H1 (cell line): ENCODE results near the gene STXBP5L. TPM values are rescaled to one million over a fixed set of nuclear protein-coding genes. Genes with fewer than 3 reads are reported as not detected.
A peak's percentile ranks its signal among the peaks of the same experiment; 100 is the strongest.

Experiments
- CTCF ChIA-PET: fragments of 300-600 bp; sonication (Branson Sonifier 250); formaldehyde crosslinking; loops from one replicate; lab custom pipeline; 2021; ENCODE audit not compliant: partially characterized antibody; lab: Charles Lee
- POLR2A ChIA-PET: fragments of 300-600 bp; sonication (Branson Sonifier 250); formaldehyde crosslinking; loops from one replicate; lab custom pipeline; 2021; ENCODE audit warnings: inconsistent platforms; ENCODE audit not compliant: partially characterized antibody; lab: Charles Lee
- DNase-seq, 2 experiments: peaks; one replicate each; pipeline versions ENCODE4 v3.0.0 to v3.0.0-alpha.2; 2010 to 2022; ENCODE audit warnings: low spot score in 2 of 2, low read depth in 1 of 2, mixed read lengths in 1 of 2
- FAIRE-seq: peaks from 2 replicates; lab custom pipeline; 2011; peaks lifted over from hg19 to GRCh38; lab: Jason Lieb, UNC
- H2AFZ ChIP-seq: 2 replicates; pipeline ENCODE4 v1.8.1; 2012; ENCODE audit warnings: low read length, inconsistent platforms
- H2AK5ac ChIP-seq: 2 replicates; pipeline ENCODE4 v1.6.1; 2013; ENCODE audit warnings: low read depth, low read length
- H2BK120ac ChIP-seq: replicated peaks from 2 replicates; pipeline ENCODE3; 2013; ENCODE audit warnings: low read depth, low read length, inconsistent platforms
- H2BK12ac ChIP-seq: 2 replicates; pipeline ENCODE4 v1.6.1; 2013; ENCODE audit warnings: low read depth, low read length
- H2BK15ac ChIP-seq: 2 replicates; pipeline ENCODE4 v1.6.1; 2013; ENCODE audit warnings: low read length
- H2BK20ac ChIP-seq: 2 replicates; pipeline ENCODE4 v1.6.1; 2013; ENCODE audit warnings: low read length
- H2BK5ac ChIP-seq: 2 replicates; pipeline ENCODE4 v1.6.1; 2013; ENCODE audit warnings: low read depth, low read length
- H3K14ac ChIP-seq: 2 replicates; pipeline ENCODE4 v1.6.1; 2013; ENCODE audit warnings: inconsistent platforms; ENCODE audit not compliant: insufficient read length
- H3K18ac ChIP-seq: 2 replicates; pipeline ENCODE4 v1.6.1; 2013; ENCODE audit warnings: low read length; ENCODE audit errors: extremely low read depth
- H3K23ac ChIP-seq: 2 replicates; pipeline ENCODE4 v1.6.1; 2013; ENCODE audit warnings: inconsistent platforms; ENCODE audit not compliant: insufficient read length
- H3K23me2 ChIP-seq: 2 replicates; pipeline ENCODE4 v1.6.1; 2013; ENCODE audit warnings: low read depth, low read length
- H3K27ac ChIP-seq: 2 replicates; pipeline ENCODE4 v1.6.1; 2011; ENCODE audit warnings: low read depth, low read length, inconsistent platforms
- H3K27me3 ChIP-seq, 4 experiments: replicated peaks in 1 of 4; 1 replicate in 1 of 4; 2 replicates in 3 of 4; pipeline versions ENCODE4 v1.6.1 to v1.8.1; 2011 to 2013; ENCODE audit warnings: low read length in 3 of 4, mild to moderate bottlenecking in 3 of 4, inconsistent platforms in 2 of 4, mixed read lengths in 2 of 4, moderate library complexity in 1 of 4; ENCODE audit not compliant: control insufficient read depth in 3 of 4, insufficient read depth in 3 of 4; ENCODE audit errors: extremely low read depth in 1 of 4
- H3K36me3 ChIP-seq, 4 experiments: 2 replicates each; pipeline versions ENCODE4 v1.6.1 to v1.8.1; 2011 to 2013; ENCODE audit warnings: mild to moderate bottlenecking in 4 of 4, low read length in 3 of 4, moderate library complexity in 2 of 4, control low read depth in 1 of 4, inconsistent platforms in 1 of 4; ENCODE audit not compliant: insufficient read depth in 4 of 4, control insufficient read depth in 2 of 4
- H3K4ac ChIP-seq: replicated peaks from 2 replicates; pipeline ENCODE3; 2013; ENCODE audit warnings: low read length, low read depth, mixed read lengths, inconsistent platforms; ENCODE audit not compliant: insufficient read length
- H3K4me1 ChIP-seq, 4 experiments: replicated peaks in 1 of 4; 1 replicate in 1 of 4; 2 replicates in 3 of 4; pipeline versions ENCODE4 v1.6.1 to v1.8.1; 2011 to 2013; ENCODE audit warnings: low read length in 3 of 4, inconsistent platforms in 2 of 4, mixed read lengths in 1 of 4; ENCODE audit not compliant: insufficient read depth in 4 of 4, control insufficient read depth in 3 of 4
- H3K4me2 ChIP-seq, 2 experiments: 2 replicates each; pipeline versions ENCODE4 v1.6.1 to v1.8.1; 2011 to 2013; ENCODE audit warnings: low read depth in 2 of 2, low read length in 2 of 2, control low read depth in 1 of 2, inconsistent platforms in 1 of 2, mild to moderate bottlenecking in 1 of 2; ENCODE audit not compliant: insufficient read depth in 1 of 2
- H3K4me3 ChIP-seq, 4 experiments: fragments of 200-600, 300-600 bp in 1 of 4; sonication (generic), shearing (Covaris generic), sonication (Bioruptor Twin) in 1 of 4; 2 replicates each; pipeline versions ENCODE4 v1.5.1 to v1.8.1; 2011 to 2016; ENCODE audit warnings: low read length in 4 of 4, low read depth in 3 of 4, control low read depth in 2 of 4, inconsistent platforms in 2 of 4, mild to moderate bottlenecking in 2 of 4, mixed read lengths in 1 of 4, moderate library complexity in 1 of 4; ENCODE audit not compliant: insufficient read depth in 2 of 4; ENCODE audit errors: extremely low read depth in 1 of 4
- H3K56ac ChIP-seq: replicated peaks from 2 replicates; pipeline ENCODE3; 2013; ENCODE audit warnings: low read depth, mild to moderate bottlenecking, mixed read lengths, low read length, inconsistent platforms; ENCODE audit not compliant: insufficient read length
- H3K79me1 ChIP-seq: 2 replicates; pipeline ENCODE4 v1.6.1; 2013; ENCODE audit warnings: low read depth, low read length, control low read depth
- H3K79me2 ChIP-seq, 2 experiments: 2 replicates each; pipeline versions ENCODE4 v1.6.1 to v1.8.1; 2012 to 2013; ENCODE audit warnings: low read length in 2 of 2, mild to moderate bottlenecking in 2 of 2, inconsistent platforms in 1 of 2; ENCODE audit not compliant: insufficient read depth in 2 of 2, control insufficient read depth in 1 of 2
- H3K9ac ChIP-seq, 4 experiments: replicated peaks in 1 of 4; 1 replicate in 1 of 4; 2 replicates in 3 of 4; pipeline versions ENCODE4 v1.6.1 to v1.8.1; 2011 to 2013; ENCODE audit warnings: low read depth in 3 of 4, low read length in 3 of 4, control low read depth in 2 of 4, mild to moderate bottlenecking in 2 of 4, moderate library complexity in 2 of 4, inconsistent platforms in 1 of 4; ENCODE audit errors: extremely low read depth in 1 of 4
- H3K9me3 ChIP-seq, 2 experiments: 2 replicates each; pipeline versions ENCODE4 v1.6.1 to v1.8.1; 2012 to 2013; ENCODE audit warnings: mild to moderate bottlenecking in 2 of 2, moderate library complexity in 2 of 2, control low read depth in 1 of 2, inconsistent platforms in 1 of 2, low read depth in 1 of 2, low read length in 1 of 2, mixed read lengths in 1 of 2; ENCODE audit not compliant: insufficient read depth in 2 of 2
- H4K20me1 ChIP-seq, 2 experiments: replicated peaks in 1 of 2; 2 replicates each; pipeline versions ENCODE3 to v1.8.1; 2011 to 2013; ENCODE audit warnings: inconsistent platforms in 2 of 2, low read length in 2 of 2, mild to moderate bottlenecking in 1 of 2; ENCODE audit not compliant: insufficient read depth in 2 of 2, control insufficient read depth in 1 of 2
- H4K5ac ChIP-seq: 2 replicates; pipeline ENCODE4 v1.6.1; 2013; ENCODE audit warnings: low read length, low read depth, mixed read lengths, inconsistent platforms; ENCODE audit not compliant: insufficient read length
- H4K8ac ChIP-seq: 2 replicates; pipeline ENCODE4 v1.8.0; 2013; ENCODE audit warnings: mild to moderate bottlenecking, moderate library complexity, low read length, inconsistent platforms; ENCODE audit not compliant: insufficient read depth; ENCODE audit errors: extremely low read depth
- H4K91ac ChIP-seq: replicated peaks from 2 replicates; pipeline ENCODE3; 2013; ENCODE audit warnings: low read length, mixed read lengths, inconsistent platforms; ENCODE audit not compliant: insufficient read length
- WGBS, 2 experiments: shearing (Covaris generic) in 1 of 2; methylation state at CpG; one replicate each; pipeline versions ENCODE4 v1.1.6 to v1.1.7; 2013 to 2015; ENCODE audit warnings: low lambda C conversion rate in 2 of 2, mixed read lengths in 2 of 2, inconsistent platforms in 1 of 2, low coverage in 1 of 2, missing lambda C conversion rate in 1 of 2; ENCODE audit not compliant: insufficient replicate concordance in 2 of 2, insufficient coverage in 1 of 2, insufficient read length in 1 of 2; ENCODE audit errors: extremely low coverage in 1 of 2, missing lambda C conversion rate in 1 of 2; 5-methylcytosine and 5-hydroxymethylcytosine counted together
- polyA plus RNA-seq, 7 experiments: library from polyadenylated mRNA; depleted of rRNA in 3 of 7; stranded (reverse) in 5 of 7; unstranded in 2 of 7; fragments of >200 nt in 5 of 7; fragments of 200-250 nt in 2 of 7; gene quantifications; 1 replicate in 5 of 7; 2 replicates in 1 of 7; 4 replicates in 1 of 7; pipeline versions ENCODE4 v1.2.1 to v1.2.3, GENCODE V29; 2011 to 2013; ENCODE audit warnings: missing spikeins in 2 of 7, mixed read lengths in 2 of 7
- total RNA-seq: library from RNA; stranded (reverse); fragmentation: NEBNext Ultra II Directional; extraction: Animal tissue kit (Norgen Biotek cat#: 25700); gene quantifications from 2 replicates; pipeline ENCODE4 v1.2.1, GENCODE V29; 2021

Gene STXBP5L
- total and polyA plus RNA-seq, 2 of the 8 experiments (the other 6 are each of a cell fraction or from before 2014, with no cell fraction given) = 2.0 to 6.0 TPM

DNA sequence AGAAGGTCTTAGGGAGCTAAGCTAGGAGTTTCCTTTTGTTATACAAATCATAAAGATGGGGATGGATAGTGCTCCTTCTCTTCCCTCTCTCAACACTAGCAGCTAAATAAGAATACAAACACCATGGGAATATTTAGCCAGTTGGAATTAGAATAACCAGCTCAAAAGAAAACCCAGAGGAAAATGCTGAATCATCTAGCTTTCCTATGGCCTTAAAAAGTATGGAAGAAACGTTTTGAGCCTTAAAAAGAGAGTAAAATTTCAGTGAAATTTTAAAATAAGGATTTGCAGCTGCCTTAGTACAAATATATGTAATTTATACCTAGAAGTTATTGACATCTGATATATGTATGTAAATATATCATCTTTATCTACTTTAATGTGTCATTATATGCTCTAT is 245.8 kb downstream of the STXBP5L start:
- peak overlapping the region in 1 of 4 experiments; percentile 10; a peak in 1 of 8 replicates for H3K4me3 ChIP-seq
- H3K9me3 ChIP-seq = no peaks in the 10 kb centered on the region
- no peak overlapping the region for H4K91ac ChIP-seq
- H3K14ac ChIP-seq = no peak overlapping the region
- DNase-seq (no peak), FAIRE-seq (no peak)
- POLR2A ChIA-PET = interaction anchor here (1.1 kb wide), 1 partner anchor 42 kb away, joined by 3 read pairs; no protein-coding TSS in a partner anchor
- WGBS, 2 experiments = 0% methylated on average over 1 of the region's 1 CpG; no CpG with 5 or more reads in 1 of the 2 experiments
- H2BK15ac ChIP-seq = no peak overlapping the region
- H2AK5ac ChIP-seq = no peak overlapping the region
- no peak overlapping the region for H2BK120ac ChIP-seq
- no peak overlapping the region for H3K9ac ChIP-seq
- no peaks in the 10 kb centered on the region for H3K79me2 ChIP-seq
- H4K5ac ChIP-seq = no peak overlapping the region
- no peak overlapping the region for H3K4ac ChIP-seq
- H3K23ac ChIP-seq = no peak overlapping the region
- no peaks in the 10 kb centered on the region for H3K27me3 ChIP-seq
- H2BK20ac ChIP-seq = no peak overlapping the region
- no peaks in the 10 kb centered on the region for H4K20me1 ChIP-seq
- no peak overlapping the region for H3K27ac ChIP-seq
- no peak overlapping the region for H4K8ac ChIP-seq
- H3K56ac ChIP-seq = no peak overlapping the region
- no peaks in the 10 kb centered on the region for H3K79me1 ChIP-seq
- no peaks in the 10 kb centered on the region for H3K36me3 ChIP-seq
- H2BK5ac ChIP-seq = no peak overlapping the region
- H2BK12ac ChIP-seq = no peak overlapping the region
- H3K4me2 ChIP-seq = 0 out of 4 replicates have a peak overlapping the region, but pooled peaks of 1 of the 2 experiments have one; percentile 17
- no peak overlapping the region for H2AFZ ChIP-seq
- H3K4me1 ChIP-seq = peaks cover 0 to 4% (median 2%) of the 10 kb centered on the region in 4 experiments; a peak in 2 of 7 replicates
- CTCF ChIA-PET = interaction anchor here (0.6 kb wide), 1 partner anchor 44 kb away, joined by 3 read pairs; no protein-coding TSS in a partner anchor
- H3K18ac ChIP-seq = no peak overlapping the region
- H3K23me2 ChIP-seq = no peaks in the 10 kb centered on the region
